ACC112 (cell line): ENCODE measurements around the gene RRP1B.
A peak's percentile ranks its signal among the peaks of the same experiment; 100 is the strongest.
"Not testable (repeated sequence)": the region's sequence is repeated elsewhere in the genome, so short reads cannot be mapped to it uniquely, and the experiment has no call there.

ENCODE experiments used
- H2AFZ ChIP-seq: fragments of 200-600 bp; sonication (generic); one replicate; pipeline ENCODE4 v1.6.0; 2017; ENCODE audit warnings: antibody characterized with exemption, low read length; ENCODE audit not compliant: unreplicated experiment
- H3K27ac ChIP-seq: fragments of 200-600 bp; sonication (generic); 2 replicates; pipeline ENCODE4 v1.5.1; 2014; ENCODE audit warnings: low read depth, mild to moderate bottlenecking, antibody characterized with exemption, low read length, moderate library complexity
- H3K27me3 ChIP-seq: fragments of 200-600 bp; sonication (generic); 2 replicates; pipeline ENCODE4 v1.6.1; 2014; ENCODE audit warnings: mild to moderate bottlenecking, antibody characterized with exemption, low read length, moderate library complexity, mixed read lengths; ENCODE audit not compliant: insufficient read depth
- H3K36me3 ChIP-seq: fragments of 200-600 bp; sonication (generic); 2 replicates; pipeline ENCODE4 v1.6.1; 2016; ENCODE audit warnings: mild to moderate bottlenecking, antibody characterized with exemption, low read length, moderate library complexity, mixed read lengths; ENCODE audit not compliant: insufficient read depth
- H3K4me1 ChIP-seq: fragments of 200-600 bp; sonication (generic); one replicate; pipeline ENCODE4 v1.6.1; 2016; ENCODE audit warnings: low read length, mixed read lengths; ENCODE audit not compliant: insufficient read depth, unreplicated experiment, control insufficient read depth
- H3K4me3 ChIP-seq: fragments of 200-600 bp; sonication (generic); 2 replicates; pipeline ENCODE4 v1.5.1; 2014; ENCODE audit warnings: mild to moderate bottlenecking, low read depth, low read length
- H3K79me2 ChIP-seq: fragments of 200-600 bp; sonication (generic); one replicate; pipeline ENCODE4 v1.6.0; 2016; ENCODE audit warnings: low read length; ENCODE audit not compliant: control insufficient read depth, unreplicated experiment, insufficient read depth

RRP1B gene

GRCh38 chr21:43699933-43700599 lies 40.7 kb downstream of the RRP1B start:
- Histone ChIP-seq H3K27me3 (no peaks in the 10 kb centered on the region), H2AFZ (no peak overlapping the region), H3K27ac (no peak overlapping the region), H3K79me2 (no peaks in the 10 kb centered on the region), H3K36me3 (no peaks in the 10 kb centered on the region), H3K4me3 (no peak overlapping the region), H3K4me1 (peaks cover 10% of the 10 kb centered on the region)

- H3K79me2 ChIP-seq: no peaks in the 10 kb centered on the region
- no peaks in the 10 kb centered on the region for H3K36me3 ChIP-seq
- no peak overlapping the region for H3K27ac ChIP-seq
- peaks cover 10% of the 10 kb centered on the region for H3K4me1 ChIP-seq
- H2AFZ ChIP-seq: no peak overlapping the region
- no peak overlapping the region for H3K4me3 ChIP-seq
- H3K27me3 ChIP-seq: no peaks in the 10 kb centered on the region
Measured at GRCh38 chr21:43701936-43702784, 42.8 kb downstream of the RRP1B start.

DNA sequence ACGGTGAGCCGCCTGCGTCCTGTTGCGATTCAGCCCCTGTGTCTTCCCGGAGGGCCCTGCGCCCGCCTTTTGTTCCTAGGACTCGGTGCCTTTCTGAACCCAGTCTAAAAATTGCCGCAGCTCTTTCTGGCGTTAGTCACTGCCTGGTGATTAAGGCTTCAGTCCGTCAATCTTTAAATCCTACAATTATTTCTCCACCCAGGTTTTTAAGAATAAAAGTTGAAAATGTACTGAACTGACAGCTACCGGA lies 43.4 kb downstream of the RRP1B start:
- Histone ChIP-seq H3K4me3 (no peak overlapping the region), H3K36me3 (no peaks in the 10 kb centered on the region), H3K4me1 (peaks cover 10% of the 10 kb centered on the region), H3K27ac (no peak overlapping the region), H3K27me3 (no peaks in the 10 kb centered on the region), H3K79me2 (no peaks in the 10 kb centered on the region), H2AFZ (no peak overlapping the region)

DNA sequence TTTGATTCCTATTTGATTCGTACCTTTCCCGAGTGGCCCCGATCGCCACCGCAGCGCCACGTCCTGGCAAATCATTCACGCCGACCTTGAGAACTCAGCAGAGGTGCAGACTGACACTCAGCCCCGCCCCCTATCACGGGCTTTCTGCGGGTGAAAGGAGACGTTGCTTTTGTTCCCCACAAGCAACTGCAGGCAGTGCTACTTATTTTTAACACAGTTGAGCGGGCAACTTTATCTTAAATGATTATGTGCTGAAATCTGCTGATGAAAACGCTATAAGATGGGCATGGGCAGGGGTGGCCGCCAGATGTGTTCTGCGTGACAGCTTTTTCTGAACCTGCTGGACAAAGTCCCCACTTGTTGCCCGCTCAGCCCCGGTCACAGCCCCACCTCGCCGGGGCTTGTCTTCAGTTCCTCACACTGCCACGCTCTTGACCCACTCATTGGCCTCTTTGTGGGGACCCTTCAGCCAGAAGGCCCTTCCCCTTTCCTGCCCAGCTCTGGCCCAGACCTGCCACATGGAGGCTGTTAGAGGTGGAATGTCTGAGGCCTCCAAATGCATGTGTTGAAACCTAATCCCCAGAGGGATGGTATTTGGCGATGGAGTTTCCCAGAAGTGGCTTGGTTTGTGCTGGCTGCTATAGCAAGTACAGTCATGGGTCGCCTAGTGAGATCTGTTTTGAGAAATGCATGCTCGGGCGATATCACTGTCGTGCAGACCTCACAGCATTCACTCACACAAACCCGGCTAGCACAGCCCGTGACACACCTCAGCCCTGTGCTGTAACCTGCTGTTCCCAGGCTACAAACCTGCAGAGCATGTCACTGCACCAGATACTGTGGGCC lies 43.9 kb downstream of the RRP1B start:
- Histone ChIP-seq H3K27me3 (no peaks in the 10 kb centered on the region), H2AFZ (no peak overlapping the region), H3K79me2 (no peaks in the 10 kb centered on the region), H3K36me3 (no peaks in the 10 kb centered on the region), H3K27ac (no peak overlapping the region; the same call in 1 of the 2 replicates), H3K4me3 (no peak overlapping the region), H3K4me1 (peaks cover 10% of the 10 kb centered on the region)

DNA sequence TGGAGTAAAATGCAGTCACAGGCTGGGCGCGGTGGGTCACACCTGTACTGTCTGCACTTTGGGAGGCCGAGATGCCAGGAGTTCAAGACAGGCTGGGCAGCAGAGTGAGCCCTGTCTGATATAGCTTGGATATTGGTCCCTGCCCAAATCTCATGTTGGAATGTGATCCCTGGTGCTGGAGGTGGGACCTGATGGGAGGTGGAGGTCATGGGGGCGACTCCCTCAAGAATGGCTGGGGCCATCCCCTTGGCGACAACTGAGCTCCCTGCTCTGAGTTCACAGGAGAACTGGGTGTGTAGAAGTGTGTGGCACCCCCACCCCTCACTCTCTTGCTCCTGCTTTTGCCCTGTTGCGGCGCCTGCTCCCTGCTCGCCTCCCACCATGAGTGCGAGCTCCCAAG lies 48.1 kb downstream of the RRP1B start:
- Histone ChIP-seq H3K27me3 (no peaks in the 10 kb centered on the region), H3K27ac (no peak overlapping the region), H3K79me2 (no peaks in the 10 kb centered on the region), H3K4me1 (peaks cover 10% of the 10 kb centered on the region), H3K4me3 (no peak overlapping the region), H2AFZ (no peak overlapping the region), H3K36me3 (no peaks in the 10 kb centered on the region)

DNA sequence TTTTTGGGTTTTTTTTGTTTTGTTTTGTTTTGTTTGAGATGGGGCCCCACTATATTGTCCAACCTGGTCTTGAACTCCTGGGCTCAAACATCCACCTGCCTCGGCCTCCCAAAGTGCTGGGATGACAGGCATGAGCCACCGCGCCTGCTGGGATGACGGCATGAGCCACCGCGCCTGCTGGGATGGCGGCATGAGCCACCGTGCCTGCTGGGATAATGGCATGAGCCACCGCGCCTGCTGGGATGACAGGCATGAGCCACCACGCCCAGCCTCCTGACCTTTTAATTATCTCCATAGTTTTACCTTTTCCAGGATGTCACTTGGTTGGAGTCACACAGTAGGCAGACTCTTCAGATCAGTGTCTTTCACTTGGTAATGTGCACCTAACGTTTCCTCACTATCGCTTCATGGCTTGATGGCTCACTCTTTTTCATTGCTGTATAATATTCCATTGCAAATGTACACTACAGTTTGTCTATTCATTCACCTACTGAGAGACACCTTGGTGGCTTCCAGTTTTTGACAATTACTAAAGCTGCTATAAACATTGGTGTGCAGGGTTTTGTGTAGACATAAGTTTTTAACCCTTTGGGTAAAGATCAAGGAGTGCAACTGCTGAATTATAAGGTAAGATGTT lies 49.5 kb downstream of the RRP1B start:
- H3K27me3 ChIP-seq: no peaks in the 10 kb centered on the region
- no peaks in the 10 kb centered on the region for H3K4me1 ChIP-seq
- H3K4me3 ChIP-seq: no peak overlapping the region
- H3K27ac ChIP-seq: no peak overlapping the region
- H3K79me2 ChIP-seq: no peaks in the 10 kb centered on the region
- H3K36me3 ChIP-seq: no peaks in the 10 kb centered on the region
- H2AFZ ChIP-seq: no peak overlapping the region

DNA sequence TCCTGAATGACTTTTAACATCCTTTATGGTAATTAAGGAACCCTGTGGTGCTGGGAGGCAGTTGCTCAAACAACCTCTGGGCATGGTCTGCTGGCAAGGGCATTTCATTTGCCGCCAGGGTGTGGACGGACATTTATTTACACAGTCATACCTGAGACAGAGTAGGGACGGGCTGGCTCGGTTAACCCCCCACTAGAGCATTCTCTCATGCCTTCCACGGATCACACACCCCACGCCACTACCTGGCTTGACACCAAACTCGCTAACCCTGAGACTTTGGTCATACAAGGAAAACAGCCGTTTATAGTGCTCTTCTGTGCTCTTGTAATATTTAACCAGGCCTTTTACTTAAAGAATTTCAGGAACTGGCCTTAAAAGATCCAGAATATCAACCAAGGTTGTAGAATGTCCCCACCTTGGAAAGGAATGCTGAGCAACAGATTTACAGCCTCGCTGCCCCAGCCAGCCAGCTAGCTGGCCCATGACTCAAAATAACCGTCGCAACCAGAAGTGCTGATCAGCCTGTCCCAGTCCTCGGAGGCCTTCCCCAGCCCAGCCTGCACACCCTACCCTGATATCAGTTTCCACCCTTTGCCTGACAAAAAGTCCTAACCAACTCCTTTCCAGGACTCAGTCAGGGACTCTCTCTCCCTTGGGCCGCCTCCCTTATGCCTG lies 53.0 kb downstream of the RRP1B start:
- no peak overlapping the region for H3K4me3 ChIP-seq
- H3K27ac ChIP-seq: no peak overlapping the region

DNA sequence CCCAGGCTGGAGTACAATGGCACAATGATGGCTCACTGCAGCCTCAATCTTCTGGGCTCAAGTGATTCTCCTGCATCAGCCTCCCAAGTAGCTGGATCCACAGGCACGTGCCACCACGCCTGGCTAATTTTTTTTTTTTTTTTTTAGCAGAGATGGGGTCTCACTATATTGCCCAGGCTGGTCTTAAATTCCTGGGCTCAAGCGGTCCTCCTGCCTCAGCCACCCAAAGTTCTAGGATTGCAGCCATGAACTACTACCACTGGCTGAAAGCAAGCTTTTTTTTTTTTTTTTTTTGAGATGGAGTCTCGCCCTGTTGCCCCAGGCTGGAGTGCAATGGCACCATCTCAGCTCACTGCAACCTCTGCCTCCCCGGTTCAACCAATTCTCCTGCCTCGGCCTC lies 53.8 kb downstream of the RRP1B start:
- not testable (repeated sequence) for H3K4me3 ChIP-seq

More for the DNA sequence above, 53.0 kb downstream of the RRP1B start:
- Histone ChIP-seq H3K79me2 (no peaks in the 10 kb centered on the region), H2AFZ (peak overlapping the region; percentile 64), H3K4me1 (no peaks in the 10 kb centered on the region), H3K27me3 (no peaks in the 10 kb centered on the region), H3K36me3 (no peaks in the 10 kb centered on the region)

GRCh38 chr21:43716376-43717165 lies 57.2 kb downstream of the RRP1B start:
- H3K27ac ChIP-seq: no peak overlapping the region
- H3K79me2 ChIP-seq: peaks cover 25% of the 10 kb centered on the region
- no peak overlapping the region for H3K4me3 ChIP-seq
- H2AFZ ChIP-seq: no peak overlapping the region
- no peaks in the 10 kb centered on the region for H3K27me3 ChIP-seq
- H3K36me3 ChIP-seq: no peaks in the 10 kb centered on the region
- H3K4me1 ChIP-seq: peaks cover 19% of the 10 kb centered on the region

More for the DNA sequence above, 53.8 kb downstream of the RRP1B start:
- not testable (repeated sequence) for H3K4me1 ChIP-seq, H2AFZ ChIP-seq, H3K27ac ChIP-seq, H3K36me3 ChIP-seq, H3K27me3 ChIP-seq, H3K79me2 ChIP-seq
